Panc1 (cell line): ENCODE measurements around the gene CAPZA2. TPM values are rescaled to one million over a fixed set of nuclear protein-coding genes. Genes with fewer than 3 reads are reported as not detected.
A peak's percentile ranks its signal among the peaks of the same experiment; 100 is the strongest.

Experiments used
- ATAC-seq: fragments of 200-7000 bp; cut with Tn5 transposase; 2 replicates; pipeline ENCODE4 v1.9.1; 2020; ENCODE audit warnings: mild to moderate bottlenecking, moderate library complexity
- BruUV-seq: library from RNA; stranded (reverse); fragments of 400-500 nt; replicated peaks from 2 replicates; lab custom pipeline; 2021; lab: Mats Ljungman, UMichigan
- CTCF ChIA-PET: fragments of 300-600 bp; sonication (Branson Sonifier 250); formaldehyde crosslinking; loops from one replicate; lab custom pipeline; 2022; ENCODE audit warnings: antibody characterized with exemption; lab: Charles Lee
- POLR2A ChIA-PET: fragments of 300-600 bp; sonication (Branson Sonifier 250); formaldehyde crosslinking; loops from one replicate; lab custom pipeline; 2022; ENCODE audit warnings: antibody characterized with exemption; lab: Charles Lee
- DNase-seq: peaks from one replicate; pipeline ENCODE4 v3.0.0-alpha.2; 2010; ENCODE audit warnings: low read depth, low spot score
- H3K27ac ChIP-seq: 2 replicates; pipeline ENCODE4 v1.5.1; 2011; ENCODE audit warnings: mild to moderate bottlenecking, low read length, inconsistent platforms
- H3K27me3 ChIP-seq: fragments of 200-500 bp; sonication (Bioruptor generic); 2 replicates; pipeline ENCODE4 v1.6.0; 2014; ENCODE audit warnings: low read length, inconsistent platforms; ENCODE audit not compliant: control insufficient read depth, insufficient read depth
- H3K36me3 ChIP-seq: fragments of 200-500 bp; sonication (Bioruptor generic); 2 replicates; pipeline ENCODE4 v1.5.1; 2014; ENCODE audit warnings: inconsistent platforms, mild to moderate bottlenecking, low read length, moderate library complexity; ENCODE audit not compliant: control insufficient read depth, insufficient read depth
- H3K4me1 ChIP-seq: 2 replicates; pipeline ENCODE4 v1.5.1; 2011; ENCODE audit warnings: inconsistent platforms, mild to moderate bottlenecking, low read length, moderate library complexity; ENCODE audit not compliant: control insufficient read depth, insufficient read depth
- H3K4me3 ChIP-seq, 2 experiments: 2 replicates each; pipeline ENCODE4 v1.5.1; 2011 to 2012; ENCODE audit warnings: low read depth in 2 of 2, low read length in 2 of 2, mild to moderate bottlenecking in 2 of 2, inconsistent platforms in 1 of 2, moderate library complexity in 1 of 2
- H3K9me3 ChIP-seq: fragments of 200-500 bp; sonication (Bioruptor generic); 2 replicates; pipeline ENCODE4 v1.5.1; 2014; ENCODE audit warnings: low read depth, mild to moderate bottlenecking, inconsistent platforms, low read length, moderate library complexity; ENCODE audit not compliant: control insufficient read depth, insufficient read depth
- CTCF ChIP-seq: fragments of 450-650 bp; IDR thresholded peaks from 2 replicates; pipeline ENCODE4 v1.5.1; 2017; ENCODE audit warnings: mild to moderate bottlenecking
- POLR2AphosphoS5 ChIP-seq: IDR thresholded peaks from 2 replicates; pipeline ENCODE4 v1.6.1; 2012; ENCODE audit warnings: mild to moderate bottlenecking, low read depth, low read length, moderate library complexity
- REST ChIP-seq, 2 experiments: IDR thresholded peaks; 2 replicates each; pipeline ENCODE4 v1.6.1; 2011 to 2012; ENCODE audit warnings: low read depth in 2 of 2, control low read depth in 1 of 2, low read length in 1 of 2, mild to moderate bottlenecking in 1 of 2, moderate library complexity in 1 of 2; ENCODE audit not compliant: insufficient read depth in 1 of 2
- SIN3A ChIP-seq: IDR thresholded peaks from 2 replicates; pipeline ENCODE4 v1.6.1; 2012; ENCODE audit warnings: low read depth, mild to moderate bottlenecking, low read length, moderate library complexity, borderline replicate concordance; ENCODE audit not compliant: insufficient read depth
- TCF7L2 ChIP-seq: IDR thresholded peaks from 2 replicates; pipeline ENCODE4 v1.6.1; 2011; ENCODE audit warnings: mild to moderate bottlenecking, low read depth, low read length, inconsistent platforms
- in situ Hi-C: cut with HindIII; loops from 2 replicates; pipeline ENCODE4 v1.10.0; 2016; ENCODE audit warnings: low sequenced_read_pairs, low pct_unique_long_range_greater_than_20kb
- intact Hi-C: fragments of 100-400 bp; cut with micrococcal nuclease; formaldehyde crosslinking; loops from one replicate; pipeline ENCODE4 v1.10.0; 2022; ENCODE audit not compliant: unreplicated experiment
- total RNA-seq: library from RNA; stranded (reverse); gene quantifications from one replicate; pipeline ENCODE4 v1.2.1, GENCODE V29; 2021; ENCODE audit not compliant: unreplicated experiment

Gene CAPZA2
- total RNA-seq, 1 experiment from 2014 or later: 195 TPM

- TF ChIP-seq TCF7L2 (no peak), REST (IDR thresholded peaks at IDR 0.05; ENCODE audit: insufficient read depth in 1 of 2, low read depth in 2 of 2, low read length in 1 of 2) (no peak), CTCF (no peak), POLR2AphosphoS5 (no peak), SIN3A (no peak)
- H3K4me3 ChIP-seq: no peak overlapping the region
- no peak for ATAC-seq
- no peak for DNase-seq
- ChIA-PET POLR2A (interaction anchor here (1.0 kb wide), 1 partner anchor 30 kb away, joined by 3 read pairs; no protein-coding TSS in a partner anchor), CTCF (no interaction called here)
- TSS peak; percentile 23 for BruUV-seq
- intact Hi-C loops: no loop called here
- peaks cover 3% of the 10 kb centered on the region; the same call in 1 of the 2 replicates for H3K4me1 ChIP-seq
- no peak overlapping the region for H3K27ac ChIP-seq
- H3K36me3 ChIP-seq: no peaks in the 10 kb centered on the region
- in situ Hi-C loops: no loop called here
- no peaks in the 10 kb centered on the region for H3K9me3 ChIP-seq
- H3K27me3 ChIP-seq: no peaks in the 10 kb centered on the region
Measured at GRCh38 chr7:116877443-116878217, 15.2 kb downstream of the CAPZA2 start.

GRCh38 chr7:116884691-116885090, 22.3 kb downstream of the CAPZA2 start:
- no peaks in the 10 kb centered on the region for H3K4me1 ChIP-seq
- no peak for TF ChIP-seq TCF7L2
- no peak overlapping the region for H3K4me3 ChIP-seq
- in situ Hi-C loops (no loop called here), intact Hi-C loops (no loop called here)
- no TSS peak for BruUV-seq
- ATAC-seq (no peak), DNase-seq (no peak)
- H3K27ac ChIP-seq: no peak overlapping the region
- no peaks in the 10 kb centered on the region for H3K27me3 ChIP-seq
- POLR2A ChIA-PET: no interaction called here
- H3K9me3 ChIP-seq: peaks cover 3% of the 10 kb centered on the region; the same call in 1 of the 2 replicates
- H3K36me3 ChIP-seq: peaks cover 11% of the 10 kb centered on the region; the same call in 1 of the 2 replicates
- CTCF ChIA-PET: no interaction called here

GRCh38 chr7:116885724-116886123, 23.3 kb downstream of the CAPZA2 start:
- H3K9me3 ChIP-seq: peaks cover 3% of the 10 kb centered on the region; the same call in 1 of the 2 replicates
- in situ Hi-C loops: no loop called here
- CTCF ChIA-PET: no interaction called here
- BruUV-seq: no TSS peak
- TF ChIP-seq POLR2AphosphoS5 (no peak), SIN3A (no peak), TCF7L2 (no peak), CTCF (no peak), REST (IDR thresholded peaks at IDR 0.05; ENCODE audit: insufficient read depth in 1 of 2, low read depth in 2 of 2, low read length in 1 of 2) (no peak)
- no peak overlapping the region for H3K4me3 ChIP-seq
- H3K4me1 ChIP-seq: no peaks in the 10 kb centered on the region
- ATAC-seq (no peak), DNase-seq (no peak)
- no peak overlapping the region for H3K27ac ChIP-seq
- POLR2A ChIA-PET: no interaction called here
- intact Hi-C loops: no loop called here
- H3K27me3 ChIP-seq: no peaks in the 10 kb centered on the region
- peaks cover 13% of the 10 kb centered on the region; the same call in 1 of the 2 replicates for H3K36me3 ChIP-seq
